Measurements from ENCODE around the gene MIA2.

Gene MIA2

GRCh38 chr14:39398382-39398781 lies 164.7 kb downstream of the MIA2 start:
- no peak overlapping the region for H3K4me3 ChIP-seq (replicated peaks in 1 of 2; ENCODE audit: low read depth in 2 of 2, low read length in 2 of 2)
- TF ChIP-seq CTCF (IDR thresholded peaks at IDR 0.05; ENCODE audit: low read depth, low read length): no peak
- DNase-seq (ENCODE audit: low read depth in 2 of 2): no peak

GRCh38 chr14:39406560-39406959 lies 172.8 kb downstream of the MIA2 start:
- no peak for TF ChIP-seq CTCF (IDR thresholded peaks at IDR 0.05; ENCODE audit: low read depth, low read length)
- no peak for DNase-seq (ENCODE audit: low read depth in 2 of 2)

DNA sequence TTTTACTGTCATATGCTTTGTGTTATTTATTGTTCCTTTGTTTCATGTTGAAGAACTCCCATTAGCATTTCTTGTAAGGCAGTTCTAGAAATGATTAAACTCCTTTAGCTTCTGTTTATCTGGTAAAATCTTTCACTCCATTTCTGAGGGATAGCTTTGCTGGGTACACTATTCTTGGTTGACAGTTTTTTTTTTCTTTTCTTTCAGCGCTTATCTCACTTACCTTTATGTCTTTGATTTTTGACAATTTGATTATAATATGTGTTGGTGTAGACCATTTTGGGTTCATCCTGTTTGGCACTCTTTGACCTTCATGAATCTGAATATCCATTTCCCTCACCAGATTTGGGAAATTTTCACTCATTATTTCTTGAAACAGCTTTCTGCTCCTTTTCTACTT lies 182.4 kb downstream of the MIA2 start:
- no peak for DNase-seq (ENCODE audit: low read depth in 2 of 2)
- no peak for TF ChIP-seq CTCF (IDR thresholded peaks at IDR 0.05; ENCODE audit: low read depth, low read length)
- no peak overlapping the region for H3K4me3 ChIP-seq (replicated peaks in 1 of 2; ENCODE audit: low read depth in 2 of 2, low read length in 2 of 2)

More at GRCh38 chr14:39406560-39406959, 172.8 kb downstream of the MIA2 start:
- H3K4me3 ChIP-seq (replicated peaks in 1 of 2; ENCODE audit: low read depth in 2 of 2, low read length in 2 of 2): no peak overlapping the region

- peak; percentile 42 to 46 for DNase-seq (ENCODE audit: low read depth in 2 of 2)
- peak; percentile 37 for TF ChIP-seq CTCF (IDR thresholded peaks at IDR 0.05; ENCODE audit: low read depth, low read length)
- no peak overlapping the region for H3K4me3 ChIP-seq (replicated peaks in 1 of 2; ENCODE audit: low read depth in 2 of 2, low read length in 2 of 2)
These were observed 183.3 kb downstream of the MIA2 start for GRCh38 chr14:39417014-39417413.

- peak in 1 of 2 donors; percentile 18 for DNase-seq (ENCODE audit: low read depth in 2 of 2)
- TF ChIP-seq CTCF (IDR thresholded peaks at IDR 0.05; ENCODE audit: low read depth, low read length): no peak
These were observed 185.6 kb downstream of the MIA2 start for GRCh38 chr14:39419272-39419671.

GRCh38 chr14:39422243-39422642 lies 188.5 kb downstream of the MIA2 start:
- no peak for DNase-seq (ENCODE audit: low read depth in 2 of 2)
- TF ChIP-seq CTCF (IDR thresholded peaks at IDR 0.05; ENCODE audit: low read depth, low read length): no peak
- H3K4me3 ChIP-seq (replicated peaks in 1 of 2; ENCODE audit: low read depth in 2 of 2, low read length in 2 of 2): no peak overlapping the region

More at GRCh38 chr14:39419272-39419671, 185.6 kb downstream of the MIA2 start:
- no peak overlapping the region for H3K4me3 ChIP-seq (replicated peaks in 1 of 2; ENCODE audit: low read depth in 2 of 2, low read length in 2 of 2)

GRCh38 chr14:39423793-39424192 lies 190.1 kb downstream of the MIA2 start:
- no peak for TF ChIP-seq CTCF (IDR thresholded peaks at IDR 0.05; ENCODE audit: low read depth, low read length)
- no peak overlapping the region for H3K4me3 ChIP-seq (replicated peaks in 1 of 2; ENCODE audit: low read depth in 2 of 2, low read length in 2 of 2)
- no peak for DNase-seq (ENCODE audit: low read depth in 2 of 2)

Data from cardiac fibroblast (primary cell).